Stimulated activated CD4-positive, alpha-beta T cell treated with anti-CD3 and anti-CD28 coated beads, Interleukin-4, amount 100 ng/mL, for 24 hours (primary cell): Measurements from ENCODE around the gene SERAC1.

ENCODE experiments used
- DNase-seq: peaks from one replicate; pipeline ENCODE4 v3.0.0-alpha.2; 2020

The SERAC1 gene

GRCh38 chr6:158118886-158119285, 49.2 kb downstream of the SERAC1 start:
- DNase-seq: no peak

- no peak for DNase-seq
Observed at GRCh38 chr6:158115508-158115907, 52.6 kb downstream of the SERAC1 start.

GRCh38 chr6:158115102-158115501, 53.0 kb downstream of the SERAC1 start:
- no peak for DNase-seq

- no peak for DNase-seq
Observed at GRCh38 chr6:158113802-158114201, 54.3 kb downstream of the SERAC1 start.

- DNase-seq: no peak
Observed at GRCh38 chr6:158111987-158112386, 56.1 kb downstream of the SERAC1 start.

GRCh38 chr6:158110986-158111385, 57.1 kb downstream of the SERAC1 start:
- no peak for DNase-seq

GRCh38 chr6:158109748-158110147, 58.3 kb downstream of the SERAC1 start:
- DNase-seq: no peak

- DNase-seq: no peak
Observed at GRCh38 chr6:158104696-158105095, 63.4 kb downstream of the SERAC1 start.

- DNase-seq: no peak
Observed at GRCh38 chr6:158103228-158103627, 64.8 kb downstream of the SERAC1 start.

- no peak for DNase-seq
Observed at GRCh38 chr6:158095671-158096070, 72.4 kb downstream of the SERAC1 start.

- no peak for DNase-seq
Observed at GRCh38 chr6:158095031-158095430, 73.0 kb downstream of the SERAC1 start.

GRCh38 chr6:158092806-158093205, 75.3 kb downstream of the SERAC1 start:
- DNase-seq: no peak

GRCh38 chr6:158087224-158087867, 80.7 kb downstream of the SERAC1 start:
- no peak for DNase-seq

GRCh38 chr6:158086504-158087223, 81.4 kb downstream of the SERAC1 start:
- DNase-seq: no peak

- no peak for DNase-seq
Observed at GRCh38 chr6:158086054-158086503, 82.0 kb downstream of the SERAC1 start.

GRCh38 chr6:158085261-158086053, 82.6 kb downstream of the SERAC1 start:
- DNase-seq: no peak

GRCh38 chr6:158083455-158084325, 84.4 kb downstream of the SERAC1 start:
- no peak for DNase-seq

- no peak for DNase-seq
Observed at GRCh38 chr6:158081657-158081935, 86.5 kb downstream of the SERAC1 start.

- DNase-seq: no peak
Observed at GRCh38 chr6:158080849-158081656, 87.0 kb downstream of the SERAC1 start.

GRCh38 chr6:158078320-158078719, 89.7 kb downstream of the SERAC1 start:
- no peak for DNase-seq

GRCh38 chr6:158077676-158078075, 90.4 kb downstream of the SERAC1 start:
- DNase-seq: no peak

- no peak for DNase-seq
Observed at GRCh38 chr6:158076548-158076947, 91.5 kb downstream of the SERAC1 start.
